WERI-Rb-1 (cell line): ENCODE data around the gene PCCB.
"Not testable (repeated sequence)": the region's sequence is repeated elsewhere in the genome, so short reads cannot be mapped to it uniquely, and the experiment has no call there.

Source experiments
- DNase-seq: peaks from one replicate; pipeline ENCODE4 v3.0.0-alpha.2; 2020
- H3K27ac ChIP-seq: fragments of 250-450 bp; sonication (Bioruptor Pico); 2 replicates; pipeline ENCODE4 v1.5.1; 2020; ENCODE audit warnings: mild to moderate bottlenecking, moderate library complexity
- H3K27me3 ChIP-seq: fragments of 250-450 bp; sonication (Bioruptor Pico); 2 replicates; pipeline ENCODE4 v1.5.1; 2021; ENCODE audit warnings: mild to moderate bottlenecking, low read depth, moderate library complexity; ENCODE audit not compliant: insufficient read depth, severe bottlenecking
- H3K36me3 ChIP-seq: fragments of 250-450 bp; sonication (Bioruptor Pico); 2 replicates; pipeline ENCODE4 v1.5.1; 2020; ENCODE audit warnings: mild to moderate bottlenecking, moderate library complexity
- H3K4me3 ChIP-seq: 2 replicates; pipeline ENCODE4 v1.5.1; 2011; ENCODE audit warnings: low read depth, mild to moderate bottlenecking, control low read depth, low read length
- H3K9me3 ChIP-seq: fragments of 250-450 bp; sonication (Bioruptor Pico); 2 replicates; pipeline ENCODE4 v1.5.1; 2021; ENCODE audit warnings: mild to moderate bottlenecking, moderate library complexity; ENCODE audit not compliant: severe bottlenecking
- CTCF ChIP-seq: IDR thresholded peaks from 2 replicates; pipeline ENCODE4 v1.5.1; 2011; ENCODE audit warnings: low read depth, mild to moderate bottlenecking, control low read depth, inconsistent platforms, low read length

The PCCB gene

GRCh38 chr3:136332302-136332701 is 82.2 kb downstream of the PCCB start:
- no peak for TF ChIP-seq CTCF
- Histone ChIP-seq H3K27ac (no peak overlapping the region), H3K9me3 (no peaks in the 10 kb centered on the region), H3K27me3 (no peaks in the 10 kb centered on the region), H3K4me3 (no peak overlapping the region), H3K36me3 (peaks cover 57% of the 10 kb centered on the region)
- DNase-seq = no peak

DNA sequence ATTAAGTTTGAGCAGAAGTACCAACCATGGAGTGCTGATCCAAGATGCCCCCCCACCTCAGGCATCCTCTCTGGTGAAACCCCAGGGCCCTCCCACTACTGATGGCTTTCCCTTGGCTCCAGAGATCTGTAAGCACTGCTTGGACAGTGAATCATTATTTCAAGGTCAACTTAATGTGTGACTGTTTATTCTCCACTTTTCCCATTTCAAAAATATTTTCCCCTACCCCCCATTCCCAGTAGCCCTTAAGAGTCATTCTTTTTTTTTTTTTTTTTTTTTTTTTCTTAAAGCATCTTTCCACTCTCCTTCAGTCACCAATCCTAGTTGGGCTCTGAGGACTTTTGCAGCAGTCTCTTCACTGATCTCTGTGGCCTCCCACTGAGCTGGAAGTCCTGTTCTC is 82.6 kb downstream of the PCCB start:
- DNase-seq = no peak
- Histone ChIP-seq H3K36me3 (peaks cover 56% of the 10 kb centered on the region), H3K27ac (no peak overlapping the region), H3K27me3 (no peaks in the 10 kb centered on the region), H3K9me3 (no peaks in the 10 kb centered on the region), H3K4me3 (no peak overlapping the region)
- no peak for TF ChIP-seq CTCF

GRCh38 chr3:136334209-136334608 is 84.1 kb downstream of the PCCB start:
- no peak overlapping the region for H3K27ac ChIP-seq
- TF ChIP-seq CTCF = no peak
- H3K9me3 ChIP-seq = no peaks in the 10 kb centered on the region
- H3K4me3 ChIP-seq = no peak overlapping the region
- H3K36me3 ChIP-seq = peaks cover 45% of the 10 kb centered on the region
- no peaks in the 10 kb centered on the region for H3K27me3 ChIP-seq
- no peak for DNase-seq

DNA sequence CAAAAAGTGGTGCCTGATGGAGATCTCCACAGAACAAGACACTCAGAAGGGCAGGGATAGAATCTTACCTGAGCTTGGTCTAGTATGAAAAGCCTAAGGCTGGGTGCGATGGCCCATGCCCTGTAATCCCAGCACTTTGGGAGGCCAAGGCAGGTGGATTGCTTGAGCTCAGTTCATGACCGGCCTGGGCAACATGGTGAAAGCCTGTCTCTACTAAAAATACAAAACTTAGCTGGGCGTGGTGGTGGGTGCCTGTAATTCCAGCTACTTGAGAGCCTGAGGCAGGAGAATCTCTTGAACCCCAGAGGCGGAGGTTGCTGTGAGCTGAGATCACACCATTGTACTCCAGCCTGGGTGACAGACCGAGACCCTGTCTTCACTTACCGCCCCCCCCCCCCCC is 84.6 kb downstream of the PCCB start:
- not testable (repeated sequence) for DNase-seq, H3K4me3 ChIP-seq, H3K9me3 ChIP-seq, H3K27ac ChIP-seq, H3K27me3 ChIP-seq
- peaks cover 45% of the 10 kb centered on the region for H3K36me3 ChIP-seq

GRCh38 chr3:136336329-136337100 is 86.4 kb downstream of the PCCB start:
- no peak overlapping the region for H3K27ac ChIP-seq
- DNase-seq = no peak
- H3K27me3 ChIP-seq = no peaks in the 10 kb centered on the region
- H3K4me3 ChIP-seq = no peak overlapping the region
- no peaks in the 10 kb centered on the region for H3K9me3 ChIP-seq
- peaks cover 52% of the 10 kb centered on the region for H3K36me3 ChIP-seq
- TF ChIP-seq CTCF = no peak

GRCh38 chr3:136343446-136343845 is 93.3 kb downstream of the PCCB start:
- no peak for DNase-seq

More at GRCh38 chr3:136343446-136343845, 93.3 kb downstream of the PCCB start:
- peaks cover 33% of the 10 kb centered on the region for H3K36me3 ChIP-seq
- no peaks in the 10 kb centered on the region for H3K27me3 ChIP-seq
- H3K4me3 ChIP-seq = no peak overlapping the region
- no peak for TF ChIP-seq CTCF
- no peaks in the 10 kb centered on the region for H3K9me3 ChIP-seq
- no peak overlapping the region for H3K27ac ChIP-seq
